Keratinocyte (primary cell): ENCODE data around the gene ZSWIM6. TPM values are rescaled to one million over a fixed set of nuclear protein-coding genes. Genes with fewer than 3 reads are reported as not detected.

Experiments used
- DNase-seq: peaks from one replicate; pipeline ENCODE4 v3.0.0-alpha.2; 2011; ENCODE audit warnings: low read depth, missing footprints, low spot score
- FAIRE-seq: peaks from 2 replicates; lab custom pipeline; 2011; peaks lifted over from hg19 to GRCh38; lab: Jason Lieb, UNC
- H2AFZ ChIP-seq: 2 replicates; pipeline ENCODE4 v1.6.0; 2012; ENCODE audit warnings: low read length, control low read depth, inconsistent platforms; ENCODE audit not compliant: control insufficient read depth
- H3K27ac ChIP-seq: 2 replicates; pipeline ENCODE4 v1.5.1; 2011; ENCODE audit warnings: low read length; ENCODE audit not compliant: control insufficient read depth, insufficient read depth
- H3K27me3 ChIP-seq: 3 replicates; pipeline ENCODE4 v1.6.0; 2011; ENCODE audit warnings: low read length; ENCODE audit not compliant: control insufficient read depth, insufficient read depth; ENCODE audit errors: extremely low read depth
- H3K36me3 ChIP-seq, 2 experiments: 2 replicates in 1 of 2; 3 replicates in 1 of 2; pipeline ENCODE4 v1.5.1; 2011; ENCODE audit warnings: low read length in 2 of 2, mild to moderate bottlenecking in 1 of 2; ENCODE audit not compliant: control insufficient read depth in 2 of 2, insufficient read depth in 2 of 2; ENCODE audit errors: extremely low read depth in 1 of 2
- H3K4me1 ChIP-seq: 3 replicates; pipeline ENCODE4 v1.5.1; 2011; ENCODE audit warnings: low read length; ENCODE audit not compliant: control insufficient read depth, insufficient read depth; ENCODE audit errors: extremely low read depth
- H3K4me2 ChIP-seq: 3 replicates; pipeline ENCODE4 v1.6.0; 2011; ENCODE audit warnings: low read depth, low read length; ENCODE audit not compliant: control insufficient read depth, insufficient read depth; ENCODE audit errors: extremely low read depth
- H3K4me3 ChIP-seq, 3 experiments: fragments of 200-600 bp in 1 of 3; sonication (generic) in 1 of 3; 2 replicates in 2 of 3; 3 replicates in 1 of 3; pipeline ENCODE4 v1.5.1; 2011 to 2016; ENCODE audit warnings: low read length in 3 of 3, mild to moderate bottlenecking in 3 of 3, control low read depth in 2 of 3, inconsistent platforms in 1 of 3, low read depth in 1 of 3, mixed read lengths in 1 of 3, mixed run types in 1 of 3, moderate library complexity in 1 of 3; ENCODE audit not compliant: control insufficient read depth in 2 of 3, insufficient read depth in 2 of 3; ENCODE audit errors: extremely low read depth in 1 of 3
- H3K79me2 ChIP-seq: 2 replicates; pipeline ENCODE4 v1.6.0; 2012; ENCODE audit warnings: low read length; ENCODE audit not compliant: control insufficient read depth, insufficient read depth
- H3K9ac ChIP-seq: 3 replicates; pipeline ENCODE4 v1.6.0; 2011; ENCODE audit warnings: low read length; ENCODE audit not compliant: control insufficient read depth, insufficient read depth; ENCODE audit errors: extremely low read depth
- H3K9me1 ChIP-seq: 3 replicates; pipeline ENCODE4 v1.6.0; 2011; ENCODE audit warnings: low read length; ENCODE audit not compliant: control insufficient read depth, insufficient read depth; ENCODE audit errors: extremely low read depth
- H3K9me3 ChIP-seq: 2 replicates; pipeline ENCODE4 v1.5.1; 2012; ENCODE audit warnings: low read depth, low read length; ENCODE audit not compliant: control insufficient read depth
- H4K20me1 ChIP-seq: 3 replicates; pipeline ENCODE4 v1.6.0; 2011; ENCODE audit warnings: low read length; ENCODE audit not compliant: control insufficient read depth, insufficient read depth; ENCODE audit errors: extremely low read depth
- CTCF ChIP-seq, 3 experiments: IDR thresholded peaks in 1 of 3; conservative IDR thresholded peaks in 1 of 3; optimal IDR thresholded peaks in 1 of 3; 2 replicates in 2 of 3; 3 replicates in 1 of 3; pipeline versions ENCODE3 to v1.5.1; 2011; ENCODE audit warnings: low read length in 3 of 3, mild to moderate bottlenecking in 3 of 3, moderate library complexity in 2 of 3, control low read depth in 1 of 3, inconsistent platforms in 1 of 3; ENCODE audit not compliant: insufficient read depth in 2 of 3; ENCODE audit errors: extremely low read depth in 1 of 3
- EZH2 ChIP-seq: IDR thresholded peaks from one replicate; pipeline ENCODE4 v1.6.1; 2012; ENCODE audit warnings: inconsistent platforms, mild to moderate bottlenecking, low read length, moderate library complexity
- dilution Hi-C: fragments of 300-500 bp; cut with MboI; formaldehyde crosslinking; loops from one replicate; pipeline ENCODE4 v1.7.0; 2020; ENCODE audit warnings: low sequenced_read_pairs; ENCODE audit not compliant: extremely low pct_ligation_motif_present
- polyA plus RNA-seq, 5 experiments: library from polyadenylated mRNA; depleted of rRNA in 3 of 5; stranded (reverse) in 3 of 5; stranded (forward) in 1 of 5; unstranded in 1 of 5; fragments of >200 nt; gene quantifications; 1 replicate in 1 of 5; 2 replicates in 3 of 5; 3 replicates in 1 of 5; pipeline versions ENCODE4 v1.2.1 to v1.2.3, GENCODE V29; 2011 to 2012; ENCODE audit warnings: missing spikeins in 2 of 5, low read depth in 1 of 5, low replicate concordance in 1 of 5

ZSWIM6 gene
- polyA plus RNA-seq, 1 donor (not counting 4 experiments of a cell fraction or from before 2014, with no cell fraction given): 9.9 TPM

- no peak for DNase-seq
- Histone ChIP-seq H3K79me2 (no peaks in the 10 kb centered on the region), H3K9me1 (no peaks in the 10 kb centered on the region), H3K36me3 (no peaks in the 10 kb centered on the region), H3K27ac (no peak overlapping the region), H3K9ac (no peak overlapping the region), H3K27me3 (peaks cover 6% of the 10 kb centered on the region), H2AFZ (no peak overlapping the region), H3K9me3 (no peaks in the 10 kb centered on the region), H3K4me3 (no peak overlapping the region), H4K20me1 (no peaks in the 10 kb centered on the region), H3K4me2 (no peak overlapping the region), H3K4me1 (no peaks in the 10 kb centered on the region)
- TF ChIP-seq EZH2: no peak
- no peak for TF ChIP-seq CTCF (optimal IDR thresholded peaks at IDR 0.05 in 1 of 3, IDR thresholded peaks at IDR 0.05 in 1 of 3, conservative IDR thresholded peaks at IDR 0.05 in 1 of 3; ENCODE audit: extremely low read depth in 1 of 3, insufficient read depth in 2 of 3, low read length in 3 of 3)
- dilution Hi-C loops: no loop called here
- FAIRE-seq: no peak
These were observed 258.4 kb downstream of the ZSWIM6 start for GRCh38 chr5:61590473-61590872.

- TF ChIP-seq EZH2 (no peak), CTCF (optimal IDR thresholded peaks at IDR 0.05 in 1 of 3, IDR thresholded peaks at IDR 0.05 in 1 of 3, conservative IDR thresholded peaks at IDR 0.05 in 1 of 3; ENCODE audit: extremely low read depth in 1 of 3, insufficient read depth in 2 of 3, low read length in 3 of 3) (no peak)
- DNase-seq (no peak), FAIRE-seq (no peak)
- no peak overlapping the region for H3K4me2 ChIP-seq
- H3K27me3 ChIP-seq: peaks cover 6% of the 10 kb centered on the region
- no peaks in the 10 kb centered on the region for H3K36me3 ChIP-seq
- H3K4me1 ChIP-seq: no peaks in the 10 kb centered on the region
- no peak overlapping the region for H3K27ac ChIP-seq
- no peaks in the 10 kb centered on the region for H3K79me2 ChIP-seq
- no peak overlapping the region for H3K4me3 ChIP-seq
- no peak overlapping the region for H3K9ac ChIP-seq
- no peaks in the 10 kb centered on the region for H4K20me1 ChIP-seq
- H3K9me1 ChIP-seq: no peaks in the 10 kb centered on the region
- no peak overlapping the region for H2AFZ ChIP-seq
- H3K9me3 ChIP-seq: no peaks in the 10 kb centered on the region
- dilution Hi-C loops: no loop called here
These were observed 259.8 kb downstream of the ZSWIM6 start for GRCh38 chr5:61591859-61592258.
